ENCODE results near the gene PFAS.
"Not testable (repeated sequence)": the region's sequence is repeated elsewhere in the genome, so short reads cannot be mapped to it uniquely, and the experiment has no call there.

PFAS gene

DNA sequence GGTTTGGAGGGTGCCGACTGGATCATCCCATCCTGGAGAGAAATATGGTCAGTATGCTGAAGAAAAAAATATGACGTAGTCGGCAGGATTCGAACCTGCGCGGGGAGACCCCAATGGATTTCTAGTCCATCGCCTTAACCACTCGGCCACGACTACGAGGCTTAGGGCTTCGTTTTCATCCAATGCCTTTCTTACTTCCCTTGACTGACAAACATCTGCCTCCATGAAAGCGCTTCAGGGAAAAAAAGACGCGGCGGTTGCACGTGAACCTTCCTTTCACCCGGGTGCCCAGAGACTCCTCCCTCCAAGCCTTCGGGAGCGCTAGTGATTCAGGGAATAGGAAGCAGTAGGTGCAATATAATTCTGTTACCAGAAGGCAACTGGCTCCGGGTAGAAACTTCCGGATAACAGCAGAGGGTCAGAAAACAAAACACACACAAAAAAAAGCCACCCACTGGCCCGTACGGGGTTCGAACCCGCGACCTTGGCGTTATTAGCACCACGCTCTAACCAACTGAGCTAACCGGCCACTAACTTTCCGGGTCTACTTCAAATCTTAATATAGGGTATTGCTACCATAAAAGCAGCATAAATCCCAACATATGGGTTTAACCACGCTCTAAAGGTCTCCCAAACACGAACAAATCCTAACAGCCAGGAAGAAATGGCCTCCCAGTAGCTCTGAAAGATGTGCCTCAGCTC lies 22.4 kb upstream of the PFAS start:
- in situ Hi-C loops (cut with MboI; ENCODE audit: low sequenced_read_pairs): no loop called here

DNA sequence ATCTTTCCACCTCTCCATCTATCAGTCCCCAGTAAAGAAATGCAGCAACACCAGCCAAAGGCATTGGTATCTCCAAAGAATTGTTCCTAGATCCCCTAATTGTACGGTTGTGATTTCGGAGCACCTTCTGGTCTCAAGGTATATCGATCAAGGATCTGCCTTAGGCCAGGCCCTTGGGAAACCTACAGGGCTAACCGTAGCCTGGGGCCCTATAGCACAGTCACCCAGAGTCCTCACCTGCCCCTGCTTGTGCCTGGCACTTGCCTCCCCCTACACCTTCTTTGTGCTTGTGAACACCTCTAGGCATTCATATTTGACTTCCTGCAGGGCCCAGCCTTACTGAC lies 21.9 kb upstream of the PFAS start:
- in situ Hi-C loops (cut with MboI; ENCODE audit: low sequenced_read_pairs): no loop called here

GRCh38 chr17:8231701-8232100 lies 17.4 kb upstream of the PFAS start:
- in situ Hi-C loops (cut with MboI; ENCODE audit: low sequenced_read_pairs): no loop called here

DNA sequence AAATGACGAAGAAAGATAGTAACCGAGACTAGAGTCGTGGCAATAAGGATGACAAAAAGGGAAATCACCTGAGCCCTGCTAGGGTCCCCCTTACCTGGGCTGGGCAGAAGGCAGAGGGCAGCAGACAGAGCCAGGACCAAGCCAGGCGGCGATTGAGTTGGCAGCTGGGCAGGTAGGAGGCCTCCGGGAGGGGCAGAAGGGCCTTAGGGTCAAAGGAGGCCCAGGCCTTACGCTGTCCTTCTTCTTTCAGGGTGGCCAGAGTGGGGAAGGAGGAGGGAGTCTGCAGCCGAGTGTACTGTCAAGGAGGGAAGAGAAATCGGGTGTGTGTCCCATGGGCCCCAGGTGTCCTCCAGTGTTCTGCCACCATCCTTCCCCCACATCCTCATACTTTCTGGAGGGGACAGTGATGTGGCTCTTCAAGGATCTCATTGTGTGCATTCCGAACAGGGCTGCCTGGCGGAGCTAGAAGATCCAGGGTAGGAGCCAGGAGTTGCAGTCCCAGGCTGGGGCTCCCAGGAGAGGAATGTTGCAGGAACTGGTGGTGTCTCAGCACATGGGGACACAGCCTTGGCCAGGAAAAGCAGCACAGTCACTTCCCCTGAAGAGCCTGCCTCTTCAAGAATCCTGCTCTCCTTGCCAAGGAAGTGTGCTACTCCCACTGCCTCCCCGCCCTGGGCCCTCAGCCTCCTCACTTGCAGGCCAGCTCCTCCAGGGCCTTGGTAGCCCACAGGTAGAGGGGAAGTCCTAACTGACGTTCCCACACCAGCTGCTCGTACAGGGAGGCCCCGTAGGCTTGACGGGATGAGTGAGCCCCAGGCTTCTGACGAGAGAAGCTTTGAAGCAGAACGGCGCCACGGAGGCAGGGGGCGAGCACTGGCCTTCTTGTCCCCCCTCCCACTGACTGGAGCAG lies 14.5 kb upstream of the PFAS start:
- in situ Hi-C loops (cut with MboI; ENCODE audit: low sequenced_read_pairs): no loop called here

GRCh38 chr17:8235676-8236075 lies 13.4 kb upstream of the PFAS start:
- in situ Hi-C loops (cut with MboI; ENCODE audit: low sequenced_read_pairs): no loop called here

GRCh38 chr17:8237175-8237574 lies 11.9 kb upstream of the PFAS start:
- in situ Hi-C loops (cut with MboI; ENCODE audit: low sequenced_read_pairs): no loop called here

GRCh38 chr17:8237886-8238285 lies 11.2 kb upstream of the PFAS start:
- in situ Hi-C loops (cut with MboI; ENCODE audit: low sequenced_read_pairs): no loop called here

- in situ Hi-C loops (cut with MboI; ENCODE audit: low sequenced_read_pairs): no loop called here
These were observed 5.3 kb upstream of the PFAS start for GRCh38 chr17:8243827-8244226.

DNA sequence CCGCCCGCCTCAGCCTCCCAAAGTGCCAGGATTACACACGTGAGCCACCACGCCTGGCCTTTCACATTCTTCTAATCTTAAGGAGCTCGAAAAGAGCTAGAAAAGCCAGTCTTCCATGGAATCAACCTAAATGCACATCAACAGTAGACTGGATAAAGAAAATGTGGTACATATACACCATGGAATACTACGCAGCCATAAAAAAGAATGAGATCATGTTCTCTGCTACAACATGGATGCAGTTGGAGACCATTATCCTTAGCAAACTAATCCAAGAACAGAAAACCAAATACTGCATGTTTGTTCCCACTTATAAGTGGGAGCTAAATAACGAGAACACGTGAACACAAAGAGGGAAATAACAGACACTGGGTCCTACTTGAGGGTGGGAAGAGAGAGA lies 4.3 kb upstream of the PFAS start:
- in situ Hi-C loops (cut with MboI; ENCODE audit: low sequenced_read_pairs): no loop called here

GRCh38 chr17:8249621-8250500 lies 772 bp downstream of the PFAS start:
- in situ Hi-C loops (cut with MboI; ENCODE audit: low sequenced_read_pairs): no loop called here

GRCh38 chr17:8251411-8251810 lies 2.3 kb downstream of the PFAS start:
- in situ Hi-C loops (cut with MboI; ENCODE audit: low sequenced_read_pairs): not testable (repeated sequence)

DNA sequence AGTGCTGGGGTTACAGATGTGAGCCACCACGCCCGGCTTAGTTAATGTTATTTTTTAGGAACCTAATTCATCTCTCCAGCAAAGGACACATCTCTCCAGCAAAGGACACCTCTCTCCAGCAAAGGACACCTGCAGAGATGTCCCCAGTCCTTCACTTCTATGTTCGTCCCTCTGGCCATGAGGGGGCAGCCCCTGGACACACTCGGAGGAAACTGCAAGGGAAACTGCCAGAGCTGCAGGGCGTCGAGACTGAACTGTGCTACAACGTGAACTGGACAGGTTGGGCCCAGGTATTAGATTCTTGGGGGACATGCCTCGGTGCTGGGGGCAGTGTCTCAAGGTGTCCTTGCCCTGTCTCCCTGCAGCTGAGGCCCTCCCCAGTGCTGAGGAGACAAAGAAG lies 4.7 kb downstream of the PFAS start:
- in situ Hi-C loops (cut with MboI; ENCODE audit: low sequenced_read_pairs): no loop called here

GRCh38 chr17:8254881-8255280 lies 5.8 kb downstream of the PFAS start:
- in situ Hi-C loops (cut with MboI; ENCODE audit: low sequenced_read_pairs): no loop called here

DNA sequence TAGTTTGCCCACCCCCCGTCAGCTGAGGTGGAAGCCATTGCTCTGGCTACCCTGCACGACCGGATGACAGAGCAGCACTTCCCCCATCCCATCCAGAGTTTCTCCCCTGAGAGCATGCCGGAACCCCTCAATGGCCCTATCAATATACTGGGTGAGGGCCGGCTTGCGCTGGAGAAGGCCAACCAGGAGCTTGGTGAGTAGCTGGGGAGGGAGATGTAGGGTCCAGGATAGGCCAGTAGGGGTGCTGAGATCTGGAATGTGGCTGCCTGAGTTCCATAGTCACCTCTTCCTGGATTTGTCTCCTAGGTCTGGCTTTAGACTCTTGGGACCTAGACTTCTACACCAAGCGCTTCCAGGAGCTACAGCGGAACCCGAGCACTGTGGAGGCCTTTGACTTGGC lies 6.4 kb downstream of the PFAS start:
- in situ Hi-C loops (cut with MboI; ENCODE audit: low sequenced_read_pairs): no loop called here

GRCh38 chr17:8256291-8256690 lies 7.2 kb downstream of the PFAS start:
- in situ Hi-C loops (cut with MboI; ENCODE audit: low sequenced_read_pairs): no loop called here

- in situ Hi-C loops (cut with MboI; ENCODE audit: low sequenced_read_pairs): no loop called here
These were observed 7.6 kb downstream of the PFAS start for GRCh38 chr17:8256691-8257090.

- in situ Hi-C loops (cut with MboI; ENCODE audit: low sequenced_read_pairs): no loop called here
These were observed 8.7 kb downstream of the PFAS start for GRCh38 chr17:8257801-8258200.

- in situ Hi-C loops (cut with MboI; ENCODE audit: low sequenced_read_pairs): no loop called here
These were observed 15.2 kb downstream of the PFAS start for GRCh38 chr17:8264320-8264719.

- in situ Hi-C loops (cut with MboI; ENCODE audit: low sequenced_read_pairs): no loop called here
These were observed 15.9 kb downstream of the PFAS start for GRCh38 chr17:8264836-8265542.

DNA sequence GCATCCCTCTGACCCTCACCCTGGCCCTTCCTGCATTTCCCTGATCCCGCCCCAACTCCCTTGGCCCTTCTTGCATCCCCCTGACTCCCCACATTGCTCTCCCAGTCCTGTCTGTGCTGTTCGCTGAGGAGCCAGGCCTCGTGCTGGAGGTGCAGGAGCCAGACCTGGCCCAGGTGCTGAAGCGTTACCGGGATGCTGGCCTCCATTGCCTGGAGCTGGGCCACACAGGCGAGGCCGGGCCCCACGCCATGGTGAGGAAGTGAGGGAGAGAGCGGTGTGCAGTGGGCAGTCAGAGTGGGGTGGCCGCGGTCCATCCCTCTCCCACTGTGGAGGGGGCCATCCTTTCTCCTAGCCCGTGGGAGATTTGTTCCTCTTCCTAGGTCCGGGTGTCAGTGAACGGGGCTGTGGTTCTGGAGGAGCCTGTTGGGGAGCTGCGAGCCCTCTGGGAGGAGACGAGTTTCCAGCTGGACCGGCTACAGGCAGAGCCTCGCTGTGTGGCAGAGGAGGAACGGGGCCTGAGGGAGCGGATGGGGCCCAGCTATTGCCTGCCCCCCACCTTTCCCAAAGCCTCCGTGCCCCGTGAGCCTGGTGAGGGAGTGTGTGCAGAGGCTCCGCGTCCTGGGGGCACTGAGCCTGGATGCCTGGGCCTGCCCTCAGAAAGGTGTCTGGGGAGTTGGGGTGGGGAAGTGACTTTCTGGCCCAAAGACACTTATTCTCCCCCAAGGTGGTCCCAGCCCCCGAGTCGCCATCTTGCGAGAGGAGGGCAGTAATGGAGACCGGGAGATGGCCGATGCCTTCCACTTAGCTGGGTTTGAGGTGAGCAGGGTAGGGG lies 17.8 kb downstream of the PFAS start:
- in situ Hi-C loops (cut with MboI; ENCODE audit: low sequenced_read_pairs): no loop called here
